ENCODE data around the gene CTPS2. TPM values are rescaled to one million over a fixed set of nuclear protein-coding genes. Genes with fewer than 3 reads are reported as not detected.

Gene CTPS2
- polyA plus RNA-seq, 1 of the 3 experiments (the other 2 are of a cell fraction), result 6.1 TPM

DNA sequence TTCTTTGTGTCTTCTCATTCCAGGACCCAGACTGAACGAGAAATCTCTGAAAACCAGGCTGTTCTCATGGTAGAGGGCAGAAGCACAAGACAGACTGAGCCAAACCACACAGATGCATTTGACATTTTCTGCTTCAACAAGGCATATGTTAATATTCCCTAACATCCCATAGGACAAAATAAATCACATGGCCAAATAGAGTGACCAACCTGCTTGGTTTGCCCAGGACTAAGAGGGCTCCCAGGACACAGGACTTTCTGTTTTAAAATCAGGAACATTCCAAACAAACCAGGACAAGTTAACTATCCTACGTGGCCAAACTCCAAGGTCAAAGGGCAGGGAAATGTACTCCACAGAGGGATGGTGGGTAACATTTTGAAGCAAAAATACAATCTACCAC, 11.7 kb downstream of the CTPS2 start:
- 76% methylated on average over 2 of the region's 2 CpGs for WGBS (ENCODE audit: low lambda C conversion rate)
- Histone ChIP-seq H4K20me1 (ENCODE audit: insufficient read depth) (no peaks in the 10 kb centered on the region), H2AFZ (ENCODE audit: low read depth) (no peak overlapping the region), H3K4me2 (no peak overlapping the region), H3F3A (replicated peaks; ENCODE audit: insufficient read depth) (peaks cover 16% of the 10 kb centered on the region), H3K79me2 (ENCODE audit: insufficient read depth) (no peaks in the 10 kb centered on the region), H3K4me1 (ENCODE audit: control insufficient read depth in 1 of 2, insufficient read depth in 2 of 2, low read depth in 1 of 2, low read length in 1 of 2) (no peaks in the 10 kb centered on the region), H3K27me3 (ENCODE audit: insufficient read depth) (no peaks in the 10 kb centered on the region), H3K27ac (ENCODE audit: low read depth in 2 of 2, low read length in 1 of 2) (no peak overlapping the region), H3K9me3 (no peaks in the 10 kb centered on the region), H3K9ac (no peak overlapping the region), H3K36me3 (replicated peaks in 1 of 2; ENCODE audit: control insufficient read depth in 1 of 2, insufficient read depth in 2 of 2, low read length in 1 of 2) (peaks cover 2 to 17% of the 10 kb centered on the region in 2 experiments), H3K4me3 (ENCODE audit: low read depth in 2 of 2, low read length in 1 of 2) (no peak overlapping the region), H3K9me2 (no peaks in the 10 kb centered on the region)
- ChIA-PET POLR2A (no interaction called here), CTCF (no interaction called here)
- TF ChIP-seq, protein P1, sequence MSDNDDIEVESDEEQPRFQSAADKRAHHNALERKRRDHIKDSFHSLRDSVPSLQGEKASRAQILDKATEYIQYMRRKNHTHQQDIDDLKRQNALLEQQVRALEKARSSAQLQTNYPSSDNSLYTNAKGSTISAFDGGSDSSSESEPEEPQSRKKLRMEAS (IDR thresholded peaks at IDR 0.05; ENCODE audit: low read depth), result no peak
- TF ChIP-seq RAD21 (IDR thresholded peaks at IDR 0.05; ENCODE audit: low read length), result no peak
- TF ChIP-seq POLR2AphosphoS5 (IDR thresholded peaks at IDR 0.05; ENCODE audit: low read depth, low read length), result no peak
- TF ChIP-seq YY1 (IDR thresholded peaks at IDR 0.05; ENCODE audit: low read depth), result no peak
- TF ChIP-seq SIN3A (IDR thresholded peaks at IDR 0.05; ENCODE audit: borderline replicate concordance, low read depth, low read length), result no peak
- no peak for TF ChIP-seq RXRA (IDR thresholded peaks at IDR 0.05; ENCODE audit: borderline replicate concordance, low read depth)
- no peak for TF ChIP-seq TEAD4 (IDR thresholded peaks at IDR 0.05; ENCODE audit: borderline replicate concordance, insufficient read depth)
- TF ChIP-seq, protein P2, sequence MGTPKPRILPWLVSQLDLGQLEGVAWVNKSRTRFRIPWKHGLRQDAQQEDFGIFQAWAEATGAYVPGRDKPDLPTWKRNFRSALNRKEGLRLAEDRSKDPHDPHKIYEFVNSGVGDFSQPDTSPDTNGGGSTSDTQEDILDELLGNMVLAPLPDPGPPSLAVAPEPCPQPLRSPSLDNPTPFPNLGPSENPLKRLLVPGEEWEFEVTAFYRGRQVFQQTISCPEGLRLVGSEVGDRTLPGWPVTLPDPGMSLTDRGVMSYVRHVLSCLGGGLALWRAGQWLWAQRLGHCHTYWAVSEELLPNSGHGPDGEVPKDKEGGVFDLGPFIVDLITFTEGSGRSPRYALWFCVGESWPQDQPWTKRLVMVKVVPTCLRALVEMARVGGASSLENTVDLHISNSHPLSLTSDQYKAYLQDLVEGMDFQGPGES (IDR thresholded peaks at IDR 0.05; ENCODE audit: low read depth, low read length), result no peak
- no peak for TF ChIP-seq GABPA (IDR thresholded peaks at IDR 0.05; ENCODE audit: low read depth)
- no peak for TF ChIP-seq TCF12 (IDR thresholded peaks at IDR 0.05)
- no peak for TF ChIP-seq RFX5 (IDR thresholded peaks at IDR 0.05; ENCODE audit: low read length)
- TF ChIP-seq FOXM1 (IDR thresholded peaks at IDR 0.05; ENCODE audit: low read depth), result no peak
- TF ChIP-seq GATA2 (CRISPR knock-in tag; IDR thresholded peaks at IDR 0.05), result no peak
- TF ChIP-seq, protein P3, sequence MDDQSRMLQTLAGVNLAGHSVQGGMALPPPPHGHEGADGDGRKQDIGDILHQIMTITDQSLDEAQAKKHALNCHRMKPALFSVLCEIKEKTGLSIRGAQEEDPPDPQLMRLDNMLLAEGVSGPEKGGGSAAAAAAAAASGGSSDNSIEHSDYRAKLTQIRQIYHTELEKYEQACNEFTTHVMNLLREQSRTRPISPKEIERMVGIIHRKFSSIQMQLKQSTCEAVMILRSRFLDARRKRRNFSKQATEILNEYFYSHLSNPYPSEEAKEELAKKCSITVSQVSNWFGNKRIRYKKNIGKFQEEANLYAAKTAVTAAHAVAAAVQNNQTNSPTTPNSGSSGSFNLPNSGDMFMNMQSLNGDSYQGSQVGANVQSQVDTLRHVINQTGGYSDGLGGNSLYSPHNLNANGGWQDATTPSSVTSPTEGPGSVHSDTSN (IDR thresholded peaks at IDR 0.05), result no peak
- no peak for TF ChIP-seq RCOR1 (IDR thresholded peaks at IDR 0.05; ENCODE audit: low read length)
- TF ChIP-seq FOXJ3 (CRISPR knock-in tag; IDR thresholded peaks at IDR 0.05), result no peak
- TF ChIP-seq NRF1 (IDR thresholded peaks at IDR 0.05; ENCODE audit: low read depth, low read length), result no peak
- TF ChIP-seq JUND (IDR thresholded peaks at IDR 0.05), result no peak
- DNase-seq, result no peak

DNA sequence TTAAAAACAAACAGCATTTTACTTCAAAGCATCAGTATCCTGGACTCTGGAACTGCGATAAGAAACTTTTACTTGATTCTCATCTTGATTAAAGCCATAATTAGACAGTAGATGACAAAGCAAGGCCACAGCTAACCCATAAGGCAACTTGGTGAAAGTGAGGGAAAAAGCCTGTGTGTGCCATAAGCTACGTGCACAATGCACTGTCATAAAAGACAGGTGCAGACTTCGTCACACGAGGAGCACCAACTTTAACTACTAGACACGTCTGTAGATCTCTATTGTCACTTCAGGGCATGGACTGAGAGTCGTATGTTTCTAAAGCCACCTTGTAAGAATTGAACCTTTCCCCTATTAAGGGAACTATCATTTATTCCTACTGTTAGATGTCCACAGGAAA, 13.1 kb downstream of the CTPS2 start:
- Histone ChIP-seq H3F3A (replicated peaks; ENCODE audit: insufficient read depth) (peaks cover 16% of the 10 kb centered on the region), H3K27ac (ENCODE audit: low read depth in 2 of 2, low read length in 1 of 2) (no peak overlapping the region), H3K4me1 (ENCODE audit: control insufficient read depth in 1 of 2, insufficient read depth in 2 of 2, low read depth in 1 of 2, low read length in 1 of 2) (no peaks in the 10 kb centered on the region), H3K9me3 (no peaks in the 10 kb centered on the region), H3K9ac (no peak overlapping the region), H4K20me1 (ENCODE audit: insufficient read depth) (no peaks in the 10 kb centered on the region), H3K79me2 (ENCODE audit: insufficient read depth) (no peaks in the 10 kb centered on the region), H3K4me2 (no peak overlapping the region), H3K4me3 (ENCODE audit: low read depth in 2 of 2, low read length in 1 of 2) (no peak overlapping the region), H3K9me2 (no peaks in the 10 kb centered on the region), H3K27me3 (ENCODE audit: insufficient read depth) (no peaks in the 10 kb centered on the region), H2AFZ (ENCODE audit: low read depth) (no peak overlapping the region), H3K36me3 (replicated peaks in 1 of 2; ENCODE audit: control insufficient read depth in 1 of 2, insufficient read depth in 2 of 2, low read length in 1 of 2) (peaks cover 2 to 17% of the 10 kb centered on the region in 2 experiments)
- WGBS (ENCODE audit: low lambda C conversion rate), result 84% methylated on average over 6 of the region's 6 CpGs
- POLR2A ChIA-PET, result no interaction called here
- CTCF ChIA-PET, result no interaction called here
- no peak for DNase-seq
- TF ChIP-seq, protein P4, sequence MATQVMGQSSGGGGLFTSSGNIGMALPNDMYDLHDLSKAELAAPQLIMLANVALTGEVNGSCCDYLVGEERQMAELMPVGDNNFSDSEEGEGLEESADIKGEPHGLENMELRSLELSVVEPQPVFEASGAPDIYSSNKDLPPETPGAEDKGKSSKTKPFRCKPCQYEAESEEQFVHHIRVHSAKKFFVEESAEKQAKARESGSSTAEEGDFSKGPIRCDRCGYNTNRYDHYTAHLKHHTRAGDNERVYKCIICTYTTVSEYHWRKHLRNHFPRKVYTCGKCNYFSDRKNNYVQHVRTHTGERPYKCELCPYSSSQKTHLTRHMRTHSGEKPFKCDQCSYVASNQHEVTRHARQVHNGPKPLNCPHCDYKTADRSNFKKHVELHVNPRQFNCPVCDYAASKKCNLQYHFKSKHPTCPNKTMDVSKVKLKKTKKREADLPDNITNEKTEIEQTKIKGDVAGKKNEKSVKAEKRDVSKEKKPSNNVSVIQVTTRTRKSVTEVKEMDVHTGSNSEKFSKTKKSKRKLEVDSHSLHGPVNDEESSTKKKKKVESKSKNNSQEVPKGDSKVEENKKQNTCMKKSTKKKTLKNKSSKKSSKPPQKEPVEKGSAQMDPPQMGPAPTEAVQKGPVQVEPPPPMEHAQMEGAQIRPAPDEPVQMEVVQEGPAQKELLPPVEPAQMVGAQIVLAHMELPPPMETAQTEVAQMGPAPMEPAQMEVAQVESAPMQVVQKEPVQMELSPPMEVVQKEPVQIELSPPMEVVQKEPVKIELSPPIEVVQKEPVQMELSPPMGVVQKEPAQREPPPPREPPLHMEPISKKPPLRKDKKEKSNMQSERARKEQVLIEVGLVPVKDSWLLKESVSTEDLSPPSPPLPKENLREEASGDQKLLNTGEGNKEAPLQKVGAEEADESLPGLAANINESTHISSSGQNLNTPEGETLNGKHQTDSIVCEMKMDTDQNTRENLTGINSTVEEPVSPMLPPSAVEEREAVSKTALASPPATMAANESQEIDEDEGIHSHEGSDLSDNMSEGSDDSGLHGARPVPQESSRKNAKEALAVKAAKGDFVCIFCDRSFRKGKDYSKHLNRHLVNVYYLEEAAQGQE (IDR thresholded peaks at IDR 0.05; ENCODE audit: low read depth, low read length), result no peak
- TF ChIP-seq SMC3 (IDR thresholded peaks at IDR 0.05; ENCODE audit: low read depth, low read length), result no peak
- TF ChIP-seq, protein P5, sequence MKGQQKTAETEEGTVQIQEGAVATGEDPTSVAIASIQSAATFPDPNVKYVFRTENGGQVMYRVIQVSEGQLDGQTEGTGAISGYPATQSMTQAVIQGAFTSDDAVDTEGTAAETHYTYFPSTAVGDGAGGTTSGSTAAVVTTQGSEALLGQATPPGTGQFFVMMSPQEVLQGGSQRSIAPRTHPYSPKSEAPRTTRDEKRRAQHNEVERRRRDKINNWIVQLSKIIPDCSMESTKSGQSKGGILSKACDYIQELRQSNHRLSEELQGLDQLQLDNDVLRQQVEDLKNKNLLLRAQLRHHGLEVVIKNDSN (IDR thresholded peaks at IDR 0.05; ENCODE audit: borderline replicate concordance, low read depth), result no peak
- no peak for TF ChIP-seq RFX5 (IDR thresholded peaks at IDR 0.05; ENCODE audit: low read length)
- no peak for TF ChIP-seq MEF2A (IDR thresholded peaks at IDR 0.05; ENCODE audit: borderline replicate concordance, low read depth)
- TF ChIP-seq NRF1 (IDR thresholded peaks at IDR 0.05; ENCODE audit: low read depth, low read length), result no peak
- no peak for TF ChIP-seq FOSL2 (IDR thresholded peaks at IDR 0.05; ENCODE audit: borderline replicate concordance, low read depth)
- no peak for TF ChIP-seq ELF1 (IDR thresholded peaks at IDR 0.05)
- TF ChIP-seq CHD2 (IDR thresholded peaks at IDR 0.05; ENCODE audit: low read length, partially characterized antibody), result no peak
- no peak for TF ChIP-seq FOXM1 (IDR thresholded peaks at IDR 0.05; ENCODE audit: low read depth)

Measured in SK-N-SH (cell line).